GM23338 (cell line): ENCODE results near the gene CSNK2B. TPM values are rescaled to one million over a fixed set of nuclear protein-coding genes. Genes with fewer than 3 reads are reported as not detected.

Experiments used
- ATAC-seq: fragments of 200-7000 bp; cut with Tn5 transposase; 3 replicates; pipeline ENCODE4 v1.9.1; 2020
- DNase-seq: peaks from one replicate; pipeline ENCODE4 v3.0.0-alpha.2; 2015; ENCODE audit warnings: low spot score
- H2AFZ ChIP-seq: fragments of 200-600 bp; sonication (generic); 2 replicates; pipeline ENCODE4 v1.8.0; 2016; ENCODE audit warnings: antibody characterized with exemption, mild to moderate bottlenecking, moderate library complexity
- H3F3A ChIP-seq: fragments of 200-600 bp; sonication (generic); replicated peaks from 2 replicates; pipeline ENCODE4 v1.8.0; 2017; ENCODE audit warnings: antibody characterized with exemption, mixed run types, low read depth
- H3K27ac ChIP-seq: fragments of 200-600 bp; sonication (generic); 2 replicates; pipeline ENCODE4 v1.6.1; 2016; ENCODE audit warnings: low read depth
- H3K27me3 ChIP-seq: fragments of 200-600 bp; sonication (generic); 2 replicates; pipeline ENCODE4 v1.8.0; 2016; ENCODE audit warnings: mild to moderate bottlenecking, mixed run types, moderate library complexity; ENCODE audit not compliant: insufficient read depth
- H3K36me3 ChIP-seq: fragments of 200-600 bp; sonication (generic); 2 replicates; pipeline ENCODE4 v1.8.0; 2016; ENCODE audit warnings: mild to moderate bottlenecking; ENCODE audit not compliant: insufficient read depth
- H3K4me1 ChIP-seq: fragments of 200-600 bp; sonication (generic); 2 replicates; pipeline ENCODE4 v1.8.0; 2016; ENCODE audit warnings: mild to moderate bottlenecking, moderate library complexity; ENCODE audit not compliant: insufficient read depth
- H3K4me2 ChIP-seq: fragments of 200-600 bp; sonication (generic); 2 replicates; pipeline ENCODE4 v1.7.1; 2017; ENCODE audit warnings: mixed run types
- H3K4me3 ChIP-seq: fragments of 200-600 bp; sonication (generic); 2 replicates; pipeline ENCODE4 v1.6.1; 2016; ENCODE audit warnings: mixed run types
- H3K79me2 ChIP-seq: fragments of 200-600 bp; sonication (generic); replicated peaks from 2 replicates; pipeline ENCODE4 v1.8.0; 2017; ENCODE audit warnings: mild to moderate bottlenecking; ENCODE audit not compliant: insufficient read depth
- H3K9me2 ChIP-seq: fragments of 200-600 bp; sonication (generic); 2 replicates; pipeline ENCODE4 v1.8.0; 2017; ENCODE audit not compliant: insufficient read depth
- H4K20me1 ChIP-seq: fragments of 200-600 bp; sonication (generic); replicated peaks from 2 replicates; pipeline ENCODE4 v1.8.0; 2017; ENCODE audit warnings: mild to moderate bottlenecking; ENCODE audit not compliant: insufficient read depth
- H3K27ac Mint-ChIP-seq: 2 replicates; pipeline ENCODE4 v1.8.0; 2020; ENCODE audit warnings: inconsistent platforms, mild to moderate bottlenecking, moderate library complexity, mixed read lengths
- H3K27me3 Mint-ChIP-seq: 3 replicates; pipeline ENCODE4 v1.8.0; 2022; ENCODE audit warnings: low read depth, mild to moderate bottlenecking, moderate library complexity, mixed read lengths, inconsistent platforms; ENCODE audit not compliant: insufficient read depth, poor library complexity
- H3K36me3 Mint-ChIP-seq: 3 replicates; pipeline ENCODE4 v1.8.0; 2021; ENCODE audit warnings: low read depth, mild to moderate bottlenecking, inconsistent platforms, moderate library complexity, mixed read lengths
- H3K4me1 Mint-ChIP-seq: 3 replicates; pipeline ENCODE4 v1.8.0; 2020; ENCODE audit warnings: mild to moderate bottlenecking, inconsistent platforms, mixed read lengths
- H3K4me3 Mint-ChIP-seq: 3 replicates; pipeline ENCODE4 v1.8.0; 2021; ENCODE audit warnings: moderate library complexity, mild to moderate bottlenecking, inconsistent platforms, mixed read lengths
- H3K9me3 Mint-ChIP-seq: 3 replicates; pipeline ENCODE4 v1.8.0; 2020; ENCODE audit warnings: moderate library complexity, mild to moderate bottlenecking, inconsistent platforms, mixed read lengths
- EZH2 ChIP-seq: fragments of 200-600 bp; sonication (generic); IDR thresholded peaks from one replicate; pipeline ENCODE4 v1.8.0; 2017; ENCODE audit warnings: antibody characterized with exemption, mild to moderate bottlenecking, low read depth; ENCODE audit not compliant: unreplicated experiment
- EZH2phosphoT487 ChIP-seq: fragments of 200-600 bp; sonication (generic); IDR thresholded peaks from one replicate; pipeline ENCODE4 v1.8.1; 2018; ENCODE audit warnings: antibody characterized with exemption; ENCODE audit not compliant: unreplicated experiment
- JUNB ChIP-seq: IDR thresholded peaks from one replicate; pipeline ENCODE4 v1.6.1; 2016; ENCODE audit warnings: antibody characterized with exemption; ENCODE audit not compliant: unreplicated experiment
- STAT1 ChIP-seq: IDR thresholded peaks from one replicate; pipeline ENCODE4 v1.6.1; 2016; ENCODE audit warnings: antibody characterized with exemption; ENCODE audit not compliant: unreplicated experiment
- ZNF331 ChIP-seq: fragments of 250-450 bp; sonication (Bioruptor Pico); IDR thresholded peaks from 2 replicates; pipeline ENCODE4 v1.5.0; 2020; ENCODE audit warnings: low read depth, mild to moderate bottlenecking, moderate library complexity
- polyA plus RNA-seq: library from polyadenylated mRNA; unstranded; fragments of >200 nt; fragmentation: Nextera tagmentation; extraction: Ambion mirVana; gene quantifications from 2 replicates; pipeline ENCODE4 v1.2.1, GENCODE V29; 2016
- total RNA-seq: library from RNA; depleted of rRNA; stranded (reverse); fragments of >200 nt; shearing (Covaris generic); gene quantifications from 2 replicates; pipeline ENCODE4 v1.2.3, GENCODE V29; 2014
- TF ChIP-seq, protein P1 (sequence below), 2 experiments: fragments of 200-600 bp in 1 of 2; sonication (generic) in 1 of 2; conservative IDR thresholded peaks; 2 replicates each; pipeline versions ENCODE4 v1.5.1 to v1.6.1; 2016 to 2017; ENCODE audit warnings: antibody characterized with exemption in 2 of 2, low read depth in 2 of 2, mild to moderate bottlenecking in 2 of 2, moderate library complexity in 1 of 2
- TF ChIP-seq, protein P2 (sequence below): IDR thresholded peaks from one replicate; pipeline ENCODE4 v1.6.1; 2018; ENCODE audit warnings: antibody characterized with exemption; ENCODE audit not compliant: unreplicated experiment

Gene CSNK2B
- total and polyA plus RNA-seq, 2 experiments from 2014 or later = 260 to 271 TPM

DNA sequence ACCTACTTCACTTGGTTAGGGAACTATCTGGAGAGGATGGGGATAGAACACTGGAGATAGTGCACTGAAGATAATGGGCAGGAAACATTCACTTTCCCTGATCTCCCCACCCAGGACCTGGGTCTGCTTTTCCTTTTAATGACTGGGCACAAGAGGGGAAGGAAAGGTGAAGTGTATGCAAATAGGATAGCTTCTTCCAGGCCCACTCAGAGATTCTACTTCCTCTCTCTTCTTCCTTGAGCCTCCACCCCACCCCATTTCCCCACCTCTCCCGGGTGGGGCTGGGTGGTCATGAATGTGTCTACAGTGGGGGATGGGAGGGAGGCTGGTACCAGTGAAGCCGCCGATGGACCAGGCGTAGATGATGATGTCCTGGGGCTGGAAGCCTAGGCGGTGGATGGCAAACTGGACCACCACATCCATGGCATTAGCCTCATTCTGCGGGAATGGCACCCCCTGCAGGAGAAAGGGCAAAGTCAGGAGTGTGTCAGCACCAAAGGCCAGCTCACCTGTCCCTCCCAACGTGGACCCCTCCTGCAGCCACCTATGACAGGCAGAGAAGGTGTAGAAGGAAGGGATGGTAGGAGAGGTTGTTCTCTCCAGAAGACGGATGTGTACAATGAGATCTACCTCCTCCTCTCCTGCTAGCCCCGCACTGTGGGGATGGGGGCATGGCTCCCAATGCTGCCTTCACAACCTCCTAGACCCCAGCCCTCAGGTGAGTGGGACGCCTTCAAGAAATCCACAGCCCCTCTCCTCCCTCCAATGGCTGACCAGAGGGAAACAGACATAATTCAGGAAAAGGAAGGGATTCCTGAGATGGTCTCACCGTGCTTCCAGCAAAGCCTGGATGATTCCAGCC lies 23.6 kb downstream of the CSNK2B start:
- peaks cover 6% of the 10 kb centered on the region for H3K27me3 Mint-ChIP-seq
- H3K36me3 Mint-ChIP-seq = peaks cover 19% of the 10 kb centered on the region
- H3K27ac ChIP-seq = no peak overlapping the region
- no peak overlapping the region for H3K4me2 ChIP-seq
- H3K27me3 ChIP-seq = no peaks in the 10 kb centered on the region
- no peak overlapping the region for H2AFZ ChIP-seq
- TF ChIP-seq ZNF331 = no peak
- no peak for TF ChIP-seq JUNB
- no peak for TF ChIP-seq EZH2phosphoT487
- no peak for TF ChIP-seq STAT1
- TF ChIP-seq EZH2 = no peak
- TF ChIP-seq, protein P1, sequence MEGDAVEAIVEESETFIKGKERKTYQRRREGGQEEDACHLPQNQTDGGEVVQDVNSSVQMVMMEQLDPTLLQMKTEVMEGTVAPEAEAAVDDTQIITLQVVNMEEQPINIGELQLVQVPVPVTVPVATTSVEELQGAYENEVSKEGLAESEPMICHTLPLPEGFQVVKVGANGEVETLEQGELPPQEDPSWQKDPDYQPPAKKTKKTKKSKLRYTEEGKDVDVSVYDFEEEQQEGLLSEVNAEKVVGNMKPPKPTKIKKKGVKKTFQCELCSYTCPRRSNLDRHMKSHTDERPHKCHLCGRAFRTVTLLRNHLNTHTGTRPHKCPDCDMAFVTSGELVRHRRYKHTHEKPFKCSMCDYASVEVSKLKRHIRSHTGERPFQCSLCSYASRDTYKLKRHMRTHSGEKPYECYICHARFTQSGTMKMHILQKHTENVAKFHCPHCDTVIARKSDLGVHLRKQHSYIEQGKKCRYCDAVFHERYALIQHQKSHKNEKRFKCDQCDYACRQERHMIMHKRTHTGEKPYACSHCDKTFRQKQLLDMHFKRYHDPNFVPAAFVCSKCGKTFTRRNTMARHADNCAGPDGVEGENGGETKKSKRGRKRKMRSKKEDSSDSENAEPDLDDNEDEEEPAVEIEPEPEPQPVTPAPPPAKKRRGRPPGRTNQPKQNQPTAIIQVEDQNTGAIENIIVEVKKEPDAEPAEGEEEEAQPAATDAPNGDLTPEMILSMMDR (conservative IDR thresholded peaks at IDR 0.05; ENCODE audit: low read depth in 2 of 2) = peak; percentile 69 to 80
- TF ChIP-seq, protein P2, sequence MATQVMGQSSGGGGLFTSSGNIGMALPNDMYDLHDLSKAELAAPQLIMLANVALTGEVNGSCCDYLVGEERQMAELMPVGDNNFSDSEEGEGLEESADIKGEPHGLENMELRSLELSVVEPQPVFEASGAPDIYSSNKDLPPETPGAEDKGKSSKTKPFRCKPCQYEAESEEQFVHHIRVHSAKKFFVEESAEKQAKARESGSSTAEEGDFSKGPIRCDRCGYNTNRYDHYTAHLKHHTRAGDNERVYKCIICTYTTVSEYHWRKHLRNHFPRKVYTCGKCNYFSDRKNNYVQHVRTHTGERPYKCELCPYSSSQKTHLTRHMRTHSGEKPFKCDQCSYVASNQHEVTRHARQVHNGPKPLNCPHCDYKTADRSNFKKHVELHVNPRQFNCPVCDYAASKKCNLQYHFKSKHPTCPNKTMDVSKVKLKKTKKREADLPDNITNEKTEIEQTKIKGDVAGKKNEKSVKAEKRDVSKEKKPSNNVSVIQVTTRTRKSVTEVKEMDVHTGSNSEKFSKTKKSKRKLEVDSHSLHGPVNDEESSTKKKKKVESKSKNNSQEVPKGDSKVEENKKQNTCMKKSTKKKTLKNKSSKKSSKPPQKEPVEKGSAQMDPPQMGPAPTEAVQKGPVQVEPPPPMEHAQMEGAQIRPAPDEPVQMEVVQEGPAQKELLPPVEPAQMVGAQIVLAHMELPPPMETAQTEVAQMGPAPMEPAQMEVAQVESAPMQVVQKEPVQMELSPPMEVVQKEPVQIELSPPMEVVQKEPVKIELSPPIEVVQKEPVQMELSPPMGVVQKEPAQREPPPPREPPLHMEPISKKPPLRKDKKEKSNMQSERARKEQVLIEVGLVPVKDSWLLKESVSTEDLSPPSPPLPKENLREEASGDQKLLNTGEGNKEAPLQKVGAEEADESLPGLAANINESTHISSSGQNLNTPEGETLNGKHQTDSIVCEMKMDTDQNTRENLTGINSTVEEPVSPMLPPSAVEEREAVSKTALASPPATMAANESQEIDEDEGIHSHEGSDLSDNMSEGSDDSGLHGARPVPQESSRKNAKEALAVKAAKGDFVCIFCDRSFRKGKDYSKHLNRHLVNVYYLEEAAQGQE = no peak
- DNase-seq (peak; percentile 72), ATAC-seq (peak; percentile 89)
- H3K9me3 Mint-ChIP-seq = no peaks in the 10 kb centered on the region
- no peak overlapping the region for H3K4me3 Mint-ChIP-seq
- H3K27ac Mint-ChIP-seq = no peak overlapping the region
- H3K4me1 ChIP-seq = no peaks in the 10 kb centered on the region
- no peaks in the 10 kb centered on the region for H4K20me1 ChIP-seq
- H3K9me2 ChIP-seq = no peaks in the 10 kb centered on the region
- no peaks in the 10 kb centered on the region for H3F3A ChIP-seq
- H3K36me3 ChIP-seq = no peaks in the 10 kb centered on the region
- no peaks in the 10 kb centered on the region; the same call in 2 of the 3 replicates for H3K4me1 Mint-ChIP-seq
- H3K4me3 ChIP-seq = no peak overlapping the region
- H3K79me2 ChIP-seq = no peaks in the 10 kb centered on the region
